Natural killer cell (primary cell): ENCODE measurements around the gene CCER1. TPM values are rescaled to one million over a fixed set of nuclear protein-coding genes. Genes with fewer than 3 reads are reported as not detected.

Experiments
- ATAC-seq, 3 donors: fragments of 150-1000 bp in 2 of 3; fragments of 200-7000 bp in 1 of 3; cut with Tn5 transposase; 1 replicate in 1 of 3; 2 replicates in 2 of 3; pipeline ENCODE4 v1.10.0; 2021; ENCODE audit warnings: mild to moderate bottlenecking in 2 of 3, moderate library complexity in 2 of 3
- DNase-seq, 2 donors: peaks; one replicate each; pipeline versions ENCODE4 v3.0.0 to v3.0.0-alpha.2; 2013 to 2021; ENCODE audit warnings: mixed read lengths in 1 of 2
- H3K27ac ChIP-seq: one replicate; pipeline ENCODE4 v1.5.1; 2013; ENCODE audit warnings: mild to moderate bottlenecking, low read length
- H3K27me3 ChIP-seq: one replicate; pipeline ENCODE4 v1.6.1; 2013; ENCODE audit warnings: low read length; ENCODE audit not compliant: control insufficient read depth, insufficient read depth
- H3K36me3 ChIP-seq: one replicate; pipeline ENCODE4 v1.6.1; 2013; ENCODE audit warnings: low read length; ENCODE audit not compliant: control insufficient read depth, insufficient read depth
- H3K4me1 ChIP-seq: one replicate; pipeline ENCODE4 v1.6.1; 2013; ENCODE audit warnings: low read length; ENCODE audit not compliant: control insufficient read depth, insufficient read depth
- H3K4me3 ChIP-seq: one replicate; pipeline ENCODE4 v1.5.1; 2013; ENCODE audit warnings: low read length
- H3K9me3 ChIP-seq: one replicate; pipeline ENCODE4 v1.6.1; 2013; ENCODE audit warnings: low read length; ENCODE audit not compliant: control insufficient read depth, insufficient read depth
- H3K27ac Mint-ChIP-seq, 2 donors: one replicate each; pipeline ENCODE4 v1.8.0; 2022; ENCODE audit warnings: mild to moderate bottlenecking in 2 of 2, mixed read lengths in 2 of 2, moderate library complexity in 1 of 2
- H3K27me3 Mint-ChIP-seq, 2 donors: one replicate each; pipeline ENCODE4 v1.8.0; 2022; ENCODE audit warnings: low read depth in 2 of 2, mixed read lengths in 2 of 2
- H3K36me3 Mint-ChIP-seq: one replicate; pipeline ENCODE4 v1.8.0; 2022; ENCODE audit warnings: mixed read lengths
- H3K4me1 Mint-ChIP-seq, 2 donors: one replicate each; pipeline ENCODE4 v1.8.0; 2022; ENCODE audit warnings: mixed read lengths in 2 of 2
- H3K4me3 Mint-ChIP-seq: one replicate; pipeline ENCODE4 v1.8.0; 2022; ENCODE audit warnings: mild to moderate bottlenecking, moderate library complexity, mixed read lengths
- H3K9me3 Mint-ChIP-seq, 2 donors: one replicate each; pipeline ENCODE4 v1.8.0; 2022; ENCODE audit warnings: mixed read lengths in 2 of 2
- CTCF ChIP-seq: fragments of 200-600 bp; IDR thresholded peaks from one replicate; pipeline ENCODE4 v1.8.0; 2022; ENCODE audit warnings: antibody characterized with exemption
- WGBS: methylation state at CpG from one replicate; pipeline ENCODE4 v1.1.7; 2013; ENCODE audit warnings: missing lambda C conversion rate; ENCODE audit not compliant: insufficient coverage; 5-methylcytosine and 5-hydroxymethylcytosine counted together
- intact Hi-C: fragments of 100-400 bp; cut with micrococcal nuclease; formaldehyde crosslinking; loops from one replicate; pipeline ENCODE4 v1.14.2; 2022
- total RNA-seq, 4 donors: library from RNA; stranded (reverse); fragments of 120-200 nt in 1 of 4; gene quantifications; one replicate each; pipeline versions ENCODE4 v1.2.3 to v1.2.4, GENCODE V29; 2013 to 2022

Gene CCER1
- total RNA-seq, 3 donors from 2014 or later (not counting 1 experiment from before 2014, with no cell fraction given) = not detected

GRCh38 chr12:90959538-90960139 is 4.7 kb upstream of the CCER1 start:
- DNase-seq = peak in 1 of 2 donors; percentile 60
- Mint-ChIP-seq H3K27me3 (no peaks in the 10 kb centered on the region), H3K36me3 (no peaks in the 10 kb centered on the region), H3K4me1 (no peaks in the 10 kb centered on the region), H3K4me3 (no peak overlapping the region), H3K27ac (no peak overlapping the region), H3K9me3 (no peaks in the 10 kb centered on the region)
- peak in 2 of 3 donors; percentile 67 to 78 for ATAC-seq
- no peaks in the 10 kb centered on the region for H3K9me3 ChIP-seq
- TF ChIP-seq CTCF = peak; percentile 66
- no peak overlapping the region for H3K27ac ChIP-seq
- intact Hi-C loops = loop anchor here (1.0 to 2.0 kb wide), 2 partner anchors 1416 to 1943 kb away; no protein-coding TSS in a partner anchor
- H3K4me1 ChIP-seq = no peaks in the 10 kb centered on the region
- no peaks in the 10 kb centered on the region for H3K36me3 ChIP-seq
- H3K4me3 ChIP-seq = no peak overlapping the region
- 2% methylated on average over 3 of the region's 4 CpGs for WGBS
- H3K27me3 ChIP-seq = no peaks in the 10 kb centered on the region

- Histone ChIP-seq H3K27ac (no peak overlapping the region), H3K36me3 (no peaks in the 10 kb centered on the region), H3K4me1 (no peaks in the 10 kb centered on the region), H3K27me3 (no peaks in the 10 kb centered on the region), H3K4me3 (no peak overlapping the region), H3K9me3 (no peaks in the 10 kb centered on the region)
- DNase-seq (no peak), ATAC-seq (no peak)
- Mint-ChIP-seq H3K4me3 (no peak overlapping the region), H3K4me1 (no peaks in the 10 kb centered on the region), H3K36me3 (no peaks in the 10 kb centered on the region), H3K27ac (no peak overlapping the region), H3K9me3 (no peaks in the 10 kb centered on the region), H3K27me3 (no peaks in the 10 kb centered on the region)
- 97% methylated on average over 2 of the region's 4 CpGs for WGBS
- TF ChIP-seq CTCF = no peak
- intact Hi-C loops = loop anchor here (1.0 to 2.0 kb wide), 2 partner anchors 1416 to 1942 kb away; no protein-coding TSS in a partner anchor
These were observed 4.1 kb upstream of the CCER1 start for GRCh38 chr12:90959032-90959431.

DNA sequence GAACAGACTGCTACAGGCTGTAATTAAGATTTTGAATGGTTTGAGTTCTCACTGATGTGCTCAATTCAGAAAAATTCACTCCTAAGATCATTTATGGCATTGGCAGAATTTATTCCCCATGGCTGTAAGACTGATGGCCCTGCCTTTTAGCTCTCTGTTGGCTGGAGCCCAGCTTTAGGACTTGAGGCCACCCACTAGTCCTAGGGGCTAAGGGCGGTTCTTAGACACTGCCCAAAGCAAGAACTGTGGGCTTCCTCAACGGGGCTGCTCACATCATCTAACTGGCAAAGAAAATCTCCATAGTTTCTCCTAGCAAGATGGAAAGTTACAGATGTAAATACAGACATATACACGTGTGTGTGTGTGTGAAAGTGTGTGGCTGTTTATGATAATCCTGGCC is 3.4 kb upstream of the CCER1 start:
- intact Hi-C loops = loop anchor here (2.0 kb wide), 1 partner anchor 1942 kb away; no protein-coding TSS in a partner anchor
- Mint-ChIP-seq H3K36me3 (no peaks in the 10 kb centered on the region), H3K4me1 (no peaks in the 10 kb centered on the region), H3K27me3 (no peaks in the 10 kb centered on the region), H3K9me3 (no peaks in the 10 kb centered on the region), H3K4me3 (no peak overlapping the region), H3K27ac (no peak overlapping the region)
- Histone ChIP-seq H3K27me3 (no peaks in the 10 kb centered on the region), H3K27ac (no peak overlapping the region), H3K4me1 (no peaks in the 10 kb centered on the region), H3K4me3 (no peak overlapping the region), H3K9me3 (no peaks in the 10 kb centered on the region), H3K36me3 (no peaks in the 10 kb centered on the region)
- DNase-seq (no peak), ATAC-seq (no peak)
- WGBS = 77% methylated on average over 3 of the region's 3 CpGs
- TF ChIP-seq CTCF = no peak

DNA sequence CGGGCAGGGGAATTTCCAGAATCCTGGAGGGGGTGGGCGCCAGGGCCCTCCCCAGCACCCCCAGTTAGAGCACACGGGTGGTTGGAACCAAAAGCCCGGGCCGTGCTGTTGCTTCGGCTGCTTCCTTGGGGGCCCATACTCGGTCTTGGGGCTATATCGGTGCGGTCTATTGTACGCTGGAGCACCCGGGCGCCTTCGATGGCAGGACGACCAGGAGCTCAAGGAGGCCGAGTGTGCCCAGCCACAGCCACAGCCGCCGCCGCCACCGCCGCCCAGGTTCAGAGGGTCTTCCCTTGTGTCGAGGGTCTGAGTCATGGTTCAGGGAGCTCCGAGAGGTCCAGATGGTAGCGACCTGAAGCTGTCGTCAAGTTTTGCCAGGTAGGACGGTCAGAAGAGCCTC is 548 bp downstream of the CCER1 start:
- H3K36me3 ChIP-seq = no peaks in the 10 kb centered on the region
- intact Hi-C loops = no loop called here
- H3K9me3 ChIP-seq = no peaks in the 10 kb centered on the region
- DNase-seq = no peak
- ATAC-seq = no peak
- no peak overlapping the region for H3K4me3 ChIP-seq
- H3K4me3 Mint-ChIP-seq = no peak overlapping the region
- no peaks in the 10 kb centered on the region for H3K27me3 Mint-ChIP-seq
- H3K4me1 Mint-ChIP-seq = no peaks in the 10 kb centered on the region
- no peak for TF ChIP-seq CTCF
- H3K27ac ChIP-seq = no peak overlapping the region
- H3K27ac Mint-ChIP-seq = no peak overlapping the region
- 96% methylated on average over 25 of the region's 25 CpGs for WGBS
- no peaks in the 10 kb centered on the region for H3K4me1 ChIP-seq
- H3K36me3 Mint-ChIP-seq = no peaks in the 10 kb centered on the region
- no peaks in the 10 kb centered on the region for H3K9me3 Mint-ChIP-seq
- no peaks in the 10 kb centered on the region for H3K27me3 ChIP-seq
